Measurements from ENCODE around the gene TRIM59.

TRIM59 gene

GRCh38 chr3:160403796-160404470, 45.7 kb downstream of the TRIM59 start:
- H3K9me3 ChIP-seq (replicated peaks in 1 of 11) = no peaks in the 10 kb centered on the region
- peaks cover 0 to 79% (median 48%) of the 10 kb centered on the region in 11 experiments; a peak in 18 of 22 replicates for H3K36me3 ChIP-seq
- peak overlapping the region; percentile 62 to 98 (median 97); a peak in 19 of 22 replicates for H3K9ac ChIP-seq
- H3K4me1 ChIP-seq = peaks cover 7 to 27% (median 18%) of the 10 kb centered on the region in 10 experiments; a peak in 18 of 20 replicates
- H3K4me2 ChIP-seq = peak overlapping the region; percentile 75 to 94 (median 87)
- no peak for TF ChIP-seq Cebpa-rat (IDR thresholded peaks at IDR 0.05)
- peak overlapping the region in 10 of 11 experiments; percentile 11 to 98 (median 94); a peak in 18 of 22 replicates for H3K27ac ChIP-seq
- H3K27me3 ChIP-seq = no peaks in the 10 kb centered on the region
- peak overlapping the region; percentile 82 to 94 (median 92); a peak in 17 of 20 replicates for H3K4me3 ChIP-seq
- H4K20me1 ChIP-seq = peaks cover 0 to 83% (median 65%) of the 10 kb centered on the region in 11 experiments; a peak in 18 of 22 replicates

GRCh38 chr3:160403028-160403545, 46.5 kb downstream of the TRIM59 start:
- H3K9me3 ChIP-seq (replicated peaks in 1 of 11) = no peaks in the 10 kb centered on the region
- H3K4me1 ChIP-seq = peaks cover 12 to 33% (median 23%) of the 10 kb centered on the region in 10 experiments
- TF ChIP-seq Cebpa-rat (IDR thresholded peaks at IDR 0.05) = no peak
- H3K27ac ChIP-seq = peak overlapping the region; percentile 21 to 98 (median 96); a peak in 18 of 22 replicates
- peaks cover 0 to 78% (median 56%) of the 10 kb centered on the region in 11 experiments; a peak in 18 of 22 replicates for H4K20me1 ChIP-seq
- H3K4me3 ChIP-seq = peak overlapping the region; percentile 82 to 94 (median 92)
- H3K9ac ChIP-seq = peak overlapping the region; percentile 91 to 98 (median 97); a peak in 21 of 22 replicates
- H3K4me2 ChIP-seq = peak overlapping the region; percentile 75 to 94 (median 87); a peak in 21 of 22 replicates
- peaks cover 0 to 71% (median 40%) of the 10 kb centered on the region in 11 experiments; a peak in 18 of 22 replicates for H3K36me3 ChIP-seq
- H3K27me3 ChIP-seq = no peaks in the 10 kb centered on the region

DNA sequence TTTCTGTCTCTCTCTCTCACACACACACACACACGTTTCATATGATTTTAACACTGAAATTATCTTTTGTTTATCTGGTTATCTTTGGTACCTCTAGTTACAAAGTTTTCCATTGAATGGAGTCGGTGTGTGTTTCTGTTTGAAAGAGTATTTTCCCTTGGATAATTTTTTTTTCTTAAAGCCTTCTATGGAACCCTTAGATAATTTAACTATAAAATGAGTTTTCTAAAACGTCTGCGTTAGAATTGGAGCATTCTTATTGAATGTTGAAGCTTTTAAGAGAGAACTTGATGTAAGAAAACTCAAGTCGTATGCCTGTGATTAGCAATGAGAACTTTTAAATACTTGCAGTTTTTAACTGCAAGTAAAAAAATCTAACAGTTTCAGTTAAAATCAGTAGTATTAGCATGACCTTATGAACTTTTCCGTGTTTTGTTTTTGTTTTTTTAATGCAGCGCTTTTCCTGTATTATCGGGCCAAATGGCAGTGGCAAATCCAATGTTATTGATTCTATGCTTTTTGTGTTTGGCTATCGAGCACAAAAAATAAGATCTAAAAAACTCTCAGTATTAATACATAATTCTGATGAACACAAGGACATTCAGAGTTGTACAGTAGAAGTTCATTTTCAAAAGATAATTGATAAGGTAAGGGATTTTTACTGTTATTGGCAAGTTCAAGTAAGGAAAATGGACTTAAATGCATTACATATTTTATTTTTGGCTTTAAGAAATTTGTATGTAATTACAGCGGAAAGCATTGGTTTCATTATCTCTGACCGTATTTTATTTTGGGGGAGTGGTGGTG, 47.2 kb downstream of the TRIM59 start:
- TF ChIP-seq Cebpa-rat (IDR thresholded peaks at IDR 0.05) = no peak
- H3K27me3 ChIP-seq = no peaks in the 10 kb centered on the region

GRCh38 chr3:160401291-160402095, 48.1 kb downstream of the TRIM59 start:
- Histone ChIP-seq H3K9ac (peak overlapping the region; percentile 91 to 98 (median 97)), H3K4me3 (peak overlapping the region; percentile 82 to 94 (median 92)), H3K4me1 (peaks cover 18 to 45% (median 28%) of the 10 kb centered on the region in 10 experiments), H3K36me3 (peaks cover 0 to 55% (median 24%) of the 10 kb centered on the region in 11 experiments; a peak in 14 of 22 replicates), H4K20me1 (peaks cover 0 to 62% (median 56%) of the 10 kb centered on the region in 11 experiments; a peak in 18 of 22 replicates), H3K27ac (peak overlapping the region; percentile 77 to 98 (median 96); a peak in 21 of 22 replicates), H3K27me3 (no peaks in the 10 kb centered on the region), H3K9me3 (replicated peaks in 1 of 11) (no peaks in the 10 kb centered on the region), H3K4me2 (peak overlapping the region; percentile 75 to 94 (median 87))
- no peak for TF ChIP-seq Cebpa-rat (IDR thresholded peaks at IDR 0.05)

More for the DNA sequence above, 47.2 kb downstream of the TRIM59 start:
- peak overlapping the region; percentile 82 to 94 (median 92) for H3K4me3 ChIP-seq
- H3K36me3 ChIP-seq = peaks cover 0 to 64% (median 34%) of the 10 kb centered on the region in 11 experiments; a peak in 18 of 22 replicates
- peak overlapping the region; percentile 91 to 98 (median 97) for H3K9ac ChIP-seq
- H3K4me1 ChIP-seq = peaks cover 18 to 40% (median 28%) of the 10 kb centered on the region in 10 experiments
- peak overlapping the region; percentile 77 to 98 (median 96); a peak in 20 of 22 replicates for H3K27ac ChIP-seq
- H4K20me1 ChIP-seq = peaks cover 0 to 71% (median 56%) of the 10 kb centered on the region in 11 experiments; a peak in 18 of 22 replicates
- peak overlapping the region; percentile 75 to 94 (median 87); a peak in 21 of 22 replicates for H3K4me2 ChIP-seq
- no peaks in the 10 kb centered on the region for H3K9me3 ChIP-seq (replicated peaks in 1 of 11)

DNA sequence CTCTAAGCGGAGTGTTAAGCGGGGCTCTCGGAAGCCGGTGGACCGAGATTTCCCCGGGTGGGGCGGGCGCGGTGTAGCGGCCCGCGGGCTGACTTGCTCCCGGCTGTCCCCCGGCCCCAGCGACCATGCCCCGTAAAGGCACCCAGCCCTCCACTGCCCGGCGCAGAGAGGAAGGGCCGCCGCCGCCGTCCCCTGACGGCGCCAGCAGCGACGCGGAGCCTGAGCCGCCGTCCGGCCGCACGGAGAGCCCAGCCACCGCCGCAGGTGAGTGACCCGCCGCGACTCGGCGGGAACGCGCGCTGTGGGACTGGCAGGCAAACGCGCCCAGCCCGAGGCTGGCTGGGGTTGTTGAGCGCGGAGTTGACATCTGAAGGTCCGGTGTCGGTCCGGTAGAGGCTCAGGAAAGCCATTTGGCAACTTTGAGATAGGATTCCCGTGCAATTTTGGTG, 48.9 kb downstream of the TRIM59 start:
- Histone ChIP-seq H3K4me3 (peak overlapping the region; percentile 82 to 94 (median 92)), H3K9me3 (replicated peaks in 1 of 11) (no peaks in the 10 kb centered on the region), H3K4me2 (peak overlapping the region; percentile 75 to 94 (median 87)), H3K9ac (peak overlapping the region; percentile 91 to 98 (median 97)), H3K27ac (peak overlapping the region; percentile 77 to 98 (median 96)), H3K36me3 (peaks cover 0 to 47% (median 17%) of the 10 kb centered on the region in 11 experiments; a peak in 13 of 22 replicates), H3K4me1 (peaks cover 18 to 45% (median 29%) of the 10 kb centered on the region in 10 experiments), H4K20me1 (peaks cover 0 to 59% (median 52%) of the 10 kb centered on the region in 11 experiments; a peak in 18 of 22 replicates), H3K27me3 (no peaks in the 10 kb centered on the region)
- no peak for TF ChIP-seq Cebpa-rat (IDR thresholded peaks at IDR 0.05)

GRCh38 chr3:160400030-160400701, 49.4 kb downstream of the TRIM59 start:
- Histone ChIP-seq H3K27ac (peak overlapping the region; percentile 77 to 98 (median 96)), H3K4me1 (peaks cover 18 to 43% (median 32%) of the 10 kb centered on the region in 10 experiments), H3K4me2 (peak overlapping the region; percentile 75 to 94 (median 87)), H3K36me3 (peaks cover 0 to 42% (median 15%) of the 10 kb centered on the region in 11 experiments; a peak in 12 of 22 replicates), H3K27me3 (no peaks in the 10 kb centered on the region), H3K9me3 (replicated peaks in 1 of 11) (no peaks in the 10 kb centered on the region), H4K20me1 (peaks cover 0 to 56% (median 50%) of the 10 kb centered on the region in 11 experiments; a peak in 18 of 22 replicates), H3K9ac (peak overlapping the region; percentile 91 to 98 (median 97)), H3K4me3 (peak overlapping the region; percentile 82 to 94 (median 92))
- TF ChIP-seq Cebpa-rat (IDR thresholded peaks at IDR 0.05) = no peak
